K562 treated with DMSO at 1 percent for 48 hours (cell line): ENCODE measurements around the gene BPIFA1. TPM values are rescaled to one million over a fixed set of nuclear protein-coding genes. Genes with fewer than 3 reads are reported as not detected.

Experiments
- total RNA-seq: library from RNA; unstranded; fragments of 300-600 nt; gene quantifications from 2 replicates; pipeline ENCODE4 v1.2.3, GENCODE V29; 2022; ENCODE audit warnings: low replicate concordance; ENCODE audit errors: extremely low read depth

BPIFA1 gene
- total RNA-seq, result not detected in 2 replicates

GRCh38 chr20:33235696-33236095 is at the start of gene BPIFA1:
TSS of gene BPIFA1 (plus strand) at chr20:33235996. CDS start at chr20:33237712, 1,716 bp downstream.

DNA sequence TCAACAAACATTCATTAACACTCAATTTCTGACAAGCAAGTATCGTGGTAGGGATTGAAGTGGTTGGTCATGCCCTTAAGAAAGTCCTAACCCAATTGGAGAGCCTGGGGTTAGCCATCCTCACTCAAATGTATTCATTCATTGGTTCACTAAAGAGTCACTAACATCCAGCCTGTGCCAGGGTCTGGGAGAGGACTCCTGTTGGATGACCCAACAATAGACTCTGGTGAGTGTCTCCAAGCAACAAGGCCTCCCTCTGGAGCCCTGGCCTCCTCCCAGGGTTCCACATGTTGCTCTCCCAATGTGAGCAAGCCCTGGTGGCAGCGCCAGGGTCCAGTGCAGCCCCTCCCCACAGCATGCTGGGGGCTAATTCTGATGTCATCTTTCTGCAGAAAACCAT is 18.7 kb upstream of the BPIFA1 start, which contains the start of gene BPIFA3:
BPIFA3 (plus strand) TSS at position 301 of the 400 bp plus-strand sequence. CDS start 185 bp downstream, outside the sequence.

DNA sequence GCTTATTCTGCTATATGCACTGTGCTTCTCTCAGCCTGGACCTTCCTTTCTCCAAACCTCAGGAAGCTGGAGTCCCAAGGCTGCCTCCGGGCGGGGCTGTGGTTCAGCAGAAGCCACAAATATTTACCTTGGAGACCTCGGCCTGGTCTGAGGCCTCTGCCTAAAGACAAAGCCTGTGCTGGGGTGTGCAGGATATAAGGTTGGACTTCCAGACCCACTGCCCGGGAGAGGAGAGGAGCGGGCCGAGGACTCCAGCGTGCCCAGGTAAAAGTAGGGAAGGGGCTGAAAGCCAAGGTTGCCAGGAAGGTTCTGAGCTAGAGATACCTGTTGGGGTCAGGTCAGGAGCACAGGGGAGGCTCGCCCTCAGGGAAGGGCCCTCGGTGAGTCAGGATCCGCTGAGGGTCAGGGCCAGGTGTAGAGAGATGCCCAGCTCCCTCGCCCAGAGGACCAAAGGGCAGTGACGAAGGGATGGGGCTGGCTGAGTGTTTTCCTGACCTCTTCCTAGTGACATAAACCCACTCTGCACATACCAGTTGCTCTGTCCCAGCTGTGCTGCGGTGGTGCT is 47.3 kb downstream of the BPIFA1 start, which contains the start of gene BPIFB1:
BPIFB1 (plus strand) TSS at position 224 of the 565 bp plus-strand sequence. CDS start 2,860 bp downstream, outside the sequence.

Other genes starting within 250 kb of the BPIFA1 start
- gene SUN5, start 231.6 kb upstream of the BPIFA1 start, total RNA-seq, result not detected in 2 replicates
- not detected in 2 replicates for gene BPIFB2, start 228.3 kb upstream of the BPIFA1 start, total RNA-seq
- gene BPIFB6, start 204.3 kb upstream of the BPIFA1 start, total RNA-seq, result not detected in 2 replicates
- not detected in 2 replicates for gene BPIFB3, start 182.1 kb upstream of the BPIFA1 start, total RNA-seq
- gene BPIFB4, start 156.4 kb upstream of the BPIFA1 start, total RNA-seq, result not detected in 2 replicates
- gene BPIFA2, start 67.8 kb upstream of the BPIFA1 start, total RNA-seq, result not detected in 2 replicates
- not detected in 2 replicates for gene BPIFA3, start 18.6 kb upstream of the BPIFA1 start, total RNA-seq
- not detected in 2 replicates for gene BPIFB1, start 47.2 kb downstream of the BPIFA1 start, total RNA-seq
- not detected in 2 replicates for gene CDK5RAP1, start 165.5 kb downstream of the BPIFA1 start, total RNA-seq
- not detected in 2 replicates for gene SNTA1, start 207.8 kb downstream of the BPIFA1 start, total RNA-seq